8988T (cell line): ENCODE results near the gene PDZD2.

Experiments
- DNase-seq: peaks from one replicate; pipeline ENCODE4 v3.0.0; 2011

The PDZD2 gene

DNA sequence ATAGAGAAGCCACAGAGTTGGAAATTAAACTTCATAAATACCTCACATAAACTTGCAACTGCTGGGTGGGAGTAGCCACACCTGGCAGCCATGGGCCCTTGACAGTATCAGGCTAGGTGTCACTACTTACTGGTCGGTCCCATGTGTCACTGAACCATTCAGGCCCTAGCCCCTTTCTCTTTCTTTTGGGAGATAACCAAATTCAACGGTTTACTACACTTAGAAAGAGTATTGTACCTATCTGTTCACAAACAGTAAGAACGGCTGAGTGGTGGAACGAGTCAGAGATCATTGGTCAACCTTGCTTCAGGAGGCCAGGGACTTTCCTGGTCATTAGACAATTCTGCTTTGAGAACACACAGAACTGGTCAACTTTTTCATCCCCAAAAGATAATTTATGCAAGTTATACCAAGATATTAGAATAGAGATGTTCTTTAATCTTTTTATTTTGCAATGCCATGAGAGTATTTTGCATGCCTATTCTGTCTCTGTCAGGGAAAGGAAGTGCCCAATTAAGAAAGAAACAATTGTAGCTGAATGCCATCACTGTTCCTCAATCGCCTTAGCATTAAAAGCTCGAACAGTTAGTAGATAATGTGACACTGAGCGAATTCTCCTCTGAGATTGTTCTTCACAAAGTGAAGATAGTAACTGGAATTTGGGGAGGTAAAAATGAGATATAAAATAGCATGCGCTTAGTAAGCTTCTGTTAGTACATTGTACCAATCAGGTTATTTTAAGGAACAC is 484.3 kb downstream of the PDZD2 start:
- no peak for DNase-seq

GRCh38 chr5:32123889-32124676 is 485.2 kb downstream of the PDZD2 start:
- DNase-seq, result no peak

DNA sequence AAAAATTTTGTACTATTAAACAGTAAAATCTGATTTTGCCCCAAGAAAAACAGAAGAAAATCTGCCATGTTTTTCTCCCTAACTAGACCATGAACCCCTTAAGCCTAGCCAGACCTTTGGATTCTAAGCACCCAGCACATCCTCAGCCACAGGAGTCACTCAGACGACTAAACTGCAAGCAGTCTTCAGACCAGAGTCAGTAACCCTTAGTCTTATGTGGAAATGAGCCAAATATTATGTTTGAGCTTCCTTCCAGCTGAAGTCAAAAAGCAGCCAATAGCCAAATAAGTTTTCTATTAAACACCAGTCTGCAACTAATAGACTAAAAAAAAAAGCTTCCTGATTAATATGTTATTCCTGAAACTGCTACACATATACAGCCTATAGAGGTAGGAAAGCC is 487.8 kb downstream of the PDZD2 start:
- DNase-seq, result no peak

DNA sequence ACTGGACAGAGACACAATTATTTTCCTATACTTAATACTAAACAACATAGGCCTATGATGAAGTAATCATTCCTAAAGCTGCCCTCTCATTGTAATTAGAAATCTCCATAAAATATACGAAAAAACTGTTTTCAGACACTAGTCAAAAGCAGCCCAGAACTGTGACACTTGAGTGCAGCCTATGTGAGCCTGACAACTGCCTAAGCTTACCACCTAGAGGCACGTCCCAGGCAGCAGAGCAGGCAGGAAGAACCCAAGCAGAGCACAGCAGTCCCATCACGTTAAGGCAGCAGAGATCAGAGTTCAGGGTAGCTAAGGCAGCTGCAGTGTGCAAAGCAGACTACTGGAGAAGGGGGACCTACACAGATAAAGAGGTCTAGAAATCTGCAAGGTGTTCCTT is 488.8 kb downstream of the PDZD2 start:
- DNase-seq, result no peak

DNA sequence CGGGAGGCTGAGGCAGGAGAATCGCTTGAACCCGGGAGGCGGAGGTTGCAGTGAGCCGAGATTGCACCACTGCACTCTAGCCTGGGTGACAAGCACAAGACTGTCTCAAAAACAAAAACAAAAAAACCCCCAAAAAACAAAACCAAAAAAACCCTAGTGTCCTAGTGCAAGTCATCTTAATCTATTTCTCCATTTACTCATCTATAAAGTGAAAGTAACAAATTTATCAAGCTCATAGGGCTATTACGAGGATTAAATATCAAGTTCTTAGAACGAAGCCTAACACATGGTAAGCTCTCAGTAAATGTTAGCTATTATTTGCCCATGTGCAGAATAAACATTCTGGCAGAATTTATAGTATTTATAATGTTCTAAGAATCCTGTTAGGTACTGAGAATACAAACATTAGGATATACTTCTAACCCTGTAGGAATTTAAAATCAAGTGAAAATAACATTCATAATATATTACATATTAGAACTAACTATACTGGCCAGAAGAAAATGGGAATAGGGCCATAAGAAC is 490.2 kb downstream of the PDZD2 start:
- no peak for DNase-seq

- DNase-seq, result no peak
Observed at GRCh38 chr5:32130865-32131264, 491.9 kb downstream of the PDZD2 start.

- no peak for DNase-seq
Observed at GRCh38 chr5:32131604-32132003, 492.7 kb downstream of the PDZD2 start.

DNA sequence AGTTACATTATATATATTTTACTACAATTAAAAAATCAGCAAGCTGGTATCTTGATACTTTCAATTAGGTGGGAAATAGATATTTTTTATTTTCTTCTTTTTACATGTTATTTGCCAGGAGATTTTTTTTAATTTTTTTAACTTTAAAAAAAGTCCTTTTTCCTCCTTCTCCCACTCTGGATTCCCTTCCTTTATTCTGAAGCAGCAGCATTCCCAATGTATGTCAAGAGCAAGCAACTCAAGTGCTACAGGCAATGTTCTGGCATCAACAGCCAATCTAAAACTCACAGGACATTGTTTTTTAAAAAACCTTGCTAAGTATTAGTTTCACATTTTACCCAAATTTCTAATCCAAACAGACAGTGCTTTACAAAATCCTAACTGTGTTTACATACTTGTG is 493.8 kb downstream of the PDZD2 start:
- no peak for DNase-seq

GRCh38 chr5:32135086-32135485 is 496.2 kb downstream of the PDZD2 start:
- no peak for DNase-seq

GRCh38 chr5:32136342-32136741 is 497.4 kb downstream of the PDZD2 start:
- DNase-seq, result no peak

DNA sequence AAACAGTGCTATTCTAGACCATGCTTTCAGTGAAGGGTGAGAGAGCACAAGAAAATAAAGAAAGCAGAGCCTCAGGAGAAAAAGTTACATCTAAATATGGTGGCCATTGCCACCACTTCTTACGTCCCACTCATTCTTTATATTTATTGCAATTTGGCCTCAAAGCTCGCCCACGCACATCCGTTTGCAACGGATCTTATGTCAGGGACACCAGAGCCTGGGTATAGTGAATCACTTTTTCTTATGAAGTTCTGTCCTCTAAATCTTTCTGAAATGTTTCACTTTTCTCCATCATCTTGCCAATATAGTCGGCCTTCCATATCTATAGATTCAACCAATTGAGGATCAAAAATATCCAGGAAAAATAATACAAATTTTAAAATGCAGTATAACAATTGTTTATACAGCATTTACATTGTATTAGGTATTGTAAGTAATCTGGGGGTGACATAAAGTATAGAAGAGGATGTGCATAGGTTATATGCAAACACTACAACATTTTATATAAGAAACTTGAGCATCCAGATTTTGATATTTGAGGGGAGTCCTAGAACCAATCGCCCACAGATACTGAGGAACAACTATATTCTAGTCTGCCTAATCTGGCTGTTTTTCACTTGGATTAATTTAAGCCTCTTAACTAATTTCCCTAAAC is 500.0 kb downstream of the PDZD2 start:
- DNase-seq, result no peak

GRCh38 chr5:32143617-32144377 is 504.9 kb downstream of the PDZD2 start:
- DNase-seq, result no peak

DNA sequence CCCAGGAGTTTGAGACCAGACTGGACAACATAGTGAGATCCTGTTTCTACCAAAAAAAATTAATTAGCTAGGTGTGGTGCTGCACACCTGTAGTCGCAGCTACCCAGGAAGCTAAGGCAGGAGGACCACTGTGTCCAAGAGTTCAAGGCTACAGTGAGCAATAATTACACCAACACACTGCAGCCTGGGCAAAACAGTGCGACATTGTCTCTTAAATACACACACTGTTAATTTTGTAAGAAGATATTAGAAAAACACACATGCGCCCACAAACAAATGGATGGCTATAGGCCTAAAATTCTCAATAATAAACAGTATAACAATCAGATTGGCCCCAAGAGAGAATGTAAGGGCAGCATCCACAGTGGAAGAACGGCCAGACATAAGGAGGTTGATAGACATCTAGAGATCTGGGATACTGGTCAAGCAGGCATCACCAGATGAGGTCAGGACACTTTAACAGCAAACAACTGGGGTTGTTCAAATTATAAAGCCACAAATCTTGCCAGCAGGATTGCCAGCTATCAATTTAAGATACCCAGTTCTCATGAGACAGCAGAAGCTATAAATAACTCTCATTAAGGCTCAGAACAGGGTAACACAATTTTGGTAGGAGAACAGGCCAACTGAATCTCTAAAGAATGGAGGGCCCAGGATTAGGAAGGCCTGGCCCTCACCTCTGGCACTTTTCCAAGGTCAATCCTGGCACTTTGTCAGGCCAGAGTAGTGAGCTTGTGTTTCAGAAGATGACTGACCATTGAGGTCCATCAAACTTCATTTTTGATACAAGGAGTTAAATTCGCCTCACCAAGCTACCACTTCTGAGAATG is 505.7 kb downstream of the PDZD2 start:
- no peak for DNase-seq

DNA sequence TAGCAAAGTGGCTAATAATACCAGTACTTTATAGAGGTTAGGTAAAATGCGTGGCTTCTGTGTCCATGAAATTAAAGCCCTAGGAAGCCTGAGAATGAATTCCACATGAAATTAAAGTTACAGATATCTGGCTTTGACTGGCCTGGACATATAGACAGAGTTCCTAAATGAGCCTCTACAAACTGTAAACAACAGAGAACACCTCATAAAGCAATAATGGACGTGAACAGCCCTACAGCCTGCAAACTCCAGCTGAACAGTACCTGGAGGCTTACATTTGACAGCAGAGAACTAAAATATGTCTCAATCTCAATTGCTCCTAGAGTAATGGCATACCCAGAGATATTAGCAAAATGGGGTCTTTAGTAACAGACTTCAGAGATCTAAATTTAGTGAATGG is 506.4 kb downstream of the PDZD2 start:
- no peak for DNase-seq

- no peak for DNase-seq
Observed at GRCh38 chr5:32147236-32147635, 508.3 kb downstream of the PDZD2 start.

DNA sequence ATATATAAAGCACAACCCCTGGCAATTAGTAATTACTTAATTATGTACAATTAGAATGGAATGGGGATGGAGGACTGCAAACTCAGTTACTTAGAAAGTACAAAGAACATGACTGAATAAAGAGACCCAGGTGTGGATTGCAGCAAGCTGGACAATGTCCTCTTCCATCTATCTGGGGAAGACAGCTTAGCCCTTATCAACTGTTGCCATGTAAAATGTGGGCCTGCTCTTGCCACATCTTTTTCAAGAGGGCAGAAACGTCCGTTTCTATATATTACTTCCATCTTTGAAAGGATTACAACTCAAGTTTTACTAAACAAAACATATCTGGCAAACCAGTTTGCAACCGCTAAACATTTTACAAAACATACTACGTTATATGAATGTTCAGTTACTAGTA is 509.0 kb downstream of the PDZD2 start:
- no peak for DNase-seq

- DNase-seq, result no peak
Observed at GRCh38 chr5:32150366-32150765, 511.4 kb downstream of the PDZD2 start.

DNA sequence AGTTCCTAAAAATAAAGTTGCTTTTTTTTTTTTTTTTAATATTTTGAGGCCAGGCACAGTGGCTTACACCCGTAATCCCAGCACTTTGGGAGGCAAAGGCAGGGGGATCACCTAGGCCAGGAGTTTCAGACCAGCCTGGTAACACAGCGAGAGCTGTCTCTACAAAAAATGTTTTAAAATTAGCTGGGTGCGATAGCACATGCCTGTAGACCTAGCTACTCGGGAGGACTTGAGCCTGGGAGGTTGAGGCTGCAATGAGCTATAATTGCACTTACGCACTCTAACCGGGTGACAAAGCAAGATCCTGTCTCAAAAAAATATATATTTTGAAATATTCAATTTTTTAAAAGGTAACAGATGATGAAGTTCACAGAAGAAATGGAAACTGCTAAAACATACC is 512.3 kb downstream of the PDZD2 start:
- no peak for DNase-seq

DNA sequence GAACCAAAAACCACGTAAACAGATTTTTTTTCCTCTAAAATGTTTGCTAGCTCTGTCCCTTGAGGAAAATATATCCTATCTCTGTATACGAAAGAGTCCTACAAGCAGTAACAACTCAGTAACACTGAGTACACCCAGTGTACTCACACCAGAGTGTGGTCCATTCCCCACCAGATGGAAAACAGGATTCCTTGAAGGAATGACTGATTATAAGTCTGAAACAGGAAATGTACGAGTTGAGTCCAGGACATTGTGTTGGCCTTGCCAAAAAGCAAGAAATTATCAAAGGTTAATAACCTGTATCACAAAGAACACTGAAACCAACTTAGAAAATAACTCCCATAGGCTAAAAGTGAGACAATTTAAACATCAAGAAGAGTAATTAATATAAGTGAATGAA is 514.8 kb downstream of the PDZD2 start:
- DNase-seq, result no peak

DNA sequence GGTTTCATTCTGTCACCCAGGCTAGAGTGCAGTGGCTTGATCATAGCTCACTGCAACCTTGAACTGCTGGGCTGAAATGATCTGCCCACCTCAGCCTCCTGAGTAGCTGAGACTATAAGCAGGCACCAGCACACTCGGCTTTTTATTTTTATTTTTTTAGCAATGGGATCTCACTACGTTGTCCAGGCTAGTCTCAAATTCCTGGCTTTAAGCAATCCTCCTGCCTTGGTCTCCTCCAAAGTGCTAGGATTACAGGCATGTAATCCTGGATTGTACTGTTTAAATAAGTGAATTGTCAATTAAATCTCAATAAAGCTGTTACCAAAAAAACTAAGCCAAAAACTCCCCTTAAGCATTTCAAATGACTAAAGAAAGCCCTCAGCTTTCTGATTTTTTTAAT is 516.3 kb downstream of the PDZD2 start:
- no peak for DNase-seq

GRCh38 chr5:32156635-32157034 is 517.7 kb downstream of the PDZD2 start:
- DNase-seq, result no peak

DNA sequence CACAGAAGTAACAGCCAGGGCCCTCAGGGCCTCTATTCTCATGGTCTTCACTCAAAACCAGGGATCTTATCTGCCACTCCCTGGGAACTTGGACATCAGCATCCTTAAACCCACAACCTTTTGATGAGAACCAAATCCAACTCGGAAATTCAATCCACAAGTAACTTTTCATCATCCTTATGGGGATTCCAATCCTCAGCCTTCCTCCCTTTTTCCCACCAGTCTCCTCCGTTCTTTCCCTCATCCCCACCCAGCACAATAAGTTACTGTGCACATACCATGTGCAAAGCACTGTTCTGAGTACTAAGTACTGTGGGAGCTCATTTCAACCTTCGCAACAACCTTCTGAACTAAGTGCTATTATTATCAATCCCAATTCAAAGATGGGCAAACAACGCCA is 518.1 kb downstream of the PDZD2 start:
- DNase-seq, result no peak
